ENCODE data around the gene PRRT4. TPM values are rescaled to one million over a fixed set of nuclear protein-coding genes. Genes with fewer than 3 reads are reported as not detected.

PRRT4 gene
- total and polyA plus RNA-seq, 2 experiments from 2014 or later, result 0.55 to 0.56 TPM

DNA sequence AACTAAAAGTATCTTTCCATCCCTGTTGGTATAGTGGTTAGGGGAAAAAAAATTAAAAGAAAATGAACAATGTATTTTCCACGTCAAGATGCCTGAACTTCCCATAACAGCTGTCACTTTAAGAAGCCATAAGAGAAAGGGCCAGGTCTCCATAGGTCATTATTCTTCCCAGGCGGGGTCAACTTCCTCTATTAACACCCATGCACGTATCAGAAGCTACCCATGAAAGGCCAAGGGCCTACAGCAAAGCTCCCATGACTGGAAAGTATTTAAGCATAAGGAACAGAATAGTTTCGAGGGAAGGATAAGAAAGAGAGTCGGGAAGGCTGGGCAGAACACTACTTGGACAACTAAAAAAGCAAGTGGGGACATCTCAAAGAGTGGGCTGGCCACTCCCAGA lies 57.8 kb downstream of the PRRT4 start (continued):
- TF ChIP-seq EZH2 (IDR thresholded peaks at IDR 0.05; ENCODE audit: low read depth, unreplicated experiment), result no peak
- TF ChIP-seq, protein P1, sequence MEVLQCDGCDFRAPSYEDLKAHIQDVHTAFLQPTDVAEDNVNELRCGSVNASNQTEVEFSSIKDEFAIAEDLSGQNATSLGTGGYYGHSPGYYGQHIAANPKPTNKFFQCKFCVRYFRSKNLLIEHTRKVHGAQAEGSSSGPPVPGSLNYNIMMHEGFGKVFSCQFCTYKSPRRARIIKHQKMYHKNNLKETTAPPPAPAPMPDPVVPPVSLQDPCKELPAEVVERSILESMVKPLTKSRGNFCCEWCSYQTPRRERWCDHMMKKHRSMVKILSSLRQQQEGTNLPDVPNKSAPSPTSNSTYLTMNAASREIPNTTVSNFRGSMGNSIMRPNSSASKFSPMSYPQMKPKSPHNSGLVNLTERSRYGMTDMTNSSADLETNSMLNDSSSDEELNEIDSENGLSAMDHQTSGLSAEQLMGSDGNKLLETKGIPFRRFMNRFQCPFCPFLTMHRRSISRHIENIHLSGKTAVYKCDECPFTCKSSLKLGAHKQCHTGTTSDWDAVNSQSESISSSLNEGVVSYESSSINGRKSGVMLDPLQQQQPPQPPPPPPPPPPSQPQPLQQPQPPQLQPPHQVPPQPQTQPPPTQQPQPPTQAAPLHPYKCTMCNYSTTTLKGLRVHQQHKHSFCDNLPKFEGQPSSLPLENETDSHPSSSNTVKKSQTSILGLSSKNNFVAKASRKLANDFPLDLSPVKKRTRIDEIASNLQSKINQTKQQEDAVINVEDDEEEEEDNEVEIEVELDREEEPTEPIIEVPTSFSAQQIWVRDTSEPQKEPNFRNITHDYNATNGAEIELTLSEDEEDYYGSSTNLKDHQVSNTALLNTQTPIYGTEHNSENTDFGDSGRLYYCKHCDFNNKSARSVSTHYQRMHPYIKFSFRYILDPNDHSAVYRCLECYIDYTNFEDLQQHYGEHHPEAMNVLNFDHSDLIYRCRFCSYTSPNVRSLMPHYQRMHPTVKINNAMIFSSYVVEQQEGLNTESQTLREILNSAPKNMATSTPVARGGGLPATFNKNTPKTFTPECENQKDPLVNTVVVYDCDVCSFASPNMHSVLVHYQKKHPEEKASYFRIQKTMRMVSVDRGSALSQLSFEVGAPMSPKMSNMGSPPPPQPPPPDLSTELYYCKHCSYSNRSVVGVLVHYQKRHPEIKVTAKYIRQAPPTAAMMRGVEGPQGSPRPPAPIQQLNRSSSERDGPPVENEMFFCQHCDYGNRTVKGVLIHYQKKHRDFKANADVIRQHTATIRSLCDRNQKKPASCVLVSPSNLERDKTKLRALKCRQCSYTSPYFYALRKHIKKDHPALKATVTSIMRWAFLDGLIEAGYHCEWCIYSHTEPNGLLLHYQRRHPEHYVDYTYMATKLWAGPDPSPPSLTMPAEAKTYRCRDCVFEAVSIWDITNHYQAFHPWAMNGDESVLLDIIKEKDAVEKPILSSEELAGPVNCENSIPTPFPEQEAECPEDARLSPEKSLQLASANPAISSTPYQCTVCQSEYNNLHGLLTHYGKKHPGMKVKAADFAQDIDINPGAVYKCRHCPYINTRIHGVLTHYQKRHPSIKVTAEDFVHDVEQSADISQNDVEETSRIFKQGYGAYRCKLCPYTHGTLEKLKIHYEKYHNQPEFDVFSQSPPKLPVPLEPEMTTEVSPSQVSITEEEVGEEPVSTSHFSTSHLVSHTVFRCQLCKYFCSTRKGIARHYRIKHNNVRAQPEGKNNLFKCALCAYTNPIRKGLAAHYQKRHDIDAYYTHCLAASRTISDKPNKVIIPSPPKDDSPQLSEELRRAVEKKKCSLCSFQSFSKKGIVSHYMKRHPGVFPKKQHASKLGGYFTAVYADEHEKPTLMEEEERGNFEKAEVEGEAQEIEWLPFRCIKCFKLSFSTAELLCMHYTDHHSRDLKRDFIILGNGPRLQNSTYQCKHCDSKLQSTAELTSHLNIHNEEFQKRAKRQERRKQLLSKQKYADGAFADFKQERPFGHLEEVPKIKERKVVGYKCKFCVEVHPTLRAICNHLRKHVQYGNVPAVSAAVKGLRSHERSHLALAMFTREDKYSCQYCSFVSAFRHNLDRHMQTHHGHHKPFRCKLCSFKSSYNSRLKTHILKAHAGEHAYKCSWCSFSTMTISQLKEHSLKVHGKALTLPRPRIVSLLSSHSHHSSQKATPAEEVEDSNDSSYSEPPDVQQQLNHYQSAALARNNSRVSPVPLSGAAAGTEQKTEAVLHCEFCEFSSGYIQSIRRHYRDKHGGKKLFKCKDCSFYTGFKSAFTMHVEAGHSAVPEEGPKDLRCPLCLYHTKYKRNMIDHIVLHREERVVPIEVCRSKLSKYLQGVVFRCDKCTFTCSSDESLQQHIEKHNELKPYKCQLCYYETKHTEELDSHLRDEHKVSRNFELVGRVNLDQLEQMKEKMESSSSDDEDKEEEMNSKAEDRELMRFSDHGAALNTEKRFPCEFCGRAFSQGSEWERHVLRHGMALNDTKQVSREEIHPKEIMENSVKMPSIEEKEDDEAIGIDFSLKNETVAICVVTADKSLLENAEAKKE (CRISPR knock-in tag; IDR thresholded peaks at IDR 0.05), result no peak

DNA sequence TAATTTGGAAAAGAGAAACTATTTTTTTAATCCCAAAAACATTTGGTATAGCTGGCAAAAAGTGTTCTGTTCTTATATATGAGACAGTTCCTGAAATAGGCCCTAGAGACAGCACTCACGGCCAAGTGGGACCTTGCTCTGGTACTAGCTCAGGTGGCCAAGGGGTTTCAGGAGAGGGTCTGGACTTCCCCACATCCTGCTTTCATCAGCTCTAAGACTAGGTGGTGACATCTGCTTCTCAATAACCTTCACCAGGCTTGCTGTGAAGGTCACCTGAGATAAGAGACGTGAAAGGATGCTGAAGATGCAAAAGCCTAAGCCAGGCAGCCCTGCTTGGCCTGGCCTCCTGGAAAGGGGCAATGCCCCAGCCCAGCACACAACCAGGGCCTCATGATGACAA lies 58.4 kb downstream of the PRRT4 start:
- peaks cover 2% of the 10 kb centered on the region; the same call in 1 of the 3 replicates for H3K9me3 Mint-ChIP-seq
- ATAC-seq (no peak), DNase-seq (ENCODE audit: low spot score) (no peak)
- peaks cover 15% of the 10 kb centered on the region for H3K27me3 Mint-ChIP-seq (ENCODE audit: insufficient read depth, low read depth, poor library complexity)
- 0 out of 2 replicates have a peak, but pooled peaks cover 2% of the 10 kb centered on the region for H3K9me2 ChIP-seq (ENCODE audit: insufficient read depth)
- H3K27ac Mint-ChIP-seq, result no peak overlapping the region
- no peak overlapping the region for H2AFZ ChIP-seq
- H3F3A ChIP-seq (replicated peaks; ENCODE audit: low read depth), result 0 out of 2 replicates have a peak, but pooled peaks cover 4% of the 10 kb centered on the region
- peaks cover 34% of the 10 kb centered on the region for H3K4me1 Mint-ChIP-seq
- H3K27ac ChIP-seq (ENCODE audit: low read depth), result no peak overlapping the region
- no peaks in the 10 kb centered on the region for H3K79me2 ChIP-seq (replicated peaks; ENCODE audit: insufficient read depth)
- peaks cover 29% of the 10 kb centered on the region for H3K4me1 ChIP-seq (ENCODE audit: insufficient read depth)
- peaks cover 5% of the 10 kb centered on the region for H4K20me1 ChIP-seq (replicated peaks; ENCODE audit: insufficient read depth)
- H3K4me2 ChIP-seq, result no peak overlapping the region
- H3K4me3 ChIP-seq, result no peak overlapping the region
- no peak overlapping the region for H3K4me3 Mint-ChIP-seq
- H3K27me3 ChIP-seq (ENCODE audit: insufficient read depth), result no peaks in the 10 kb centered on the region
- H3K36me3 Mint-ChIP-seq (ENCODE audit: low read depth), result peaks cover 33% of the 10 kb centered on the region; the same call in 2 of the 3 replicates
- H3K36me3 ChIP-seq (ENCODE audit: insufficient read depth), result peaks cover 4% of the 10 kb centered on the region
- TF ChIP-seq CREB1 (CRISPR knock-in tag; IDR thresholded peaks at IDR 0.05; ENCODE audit: low read depth) (no peak), ZNF114 (CRISPR knock-in tag; IDR thresholded peaks at IDR 0.05) (no peak), EZH2phosphoT487 (IDR thresholded peaks at IDR 0.05; ENCODE audit: unreplicated experiment) (no peak), STAT1 (IDR thresholded peaks at IDR 0.05; ENCODE audit: unreplicated experiment) (no peak)
- TF ChIP-seq, protein P2, sequence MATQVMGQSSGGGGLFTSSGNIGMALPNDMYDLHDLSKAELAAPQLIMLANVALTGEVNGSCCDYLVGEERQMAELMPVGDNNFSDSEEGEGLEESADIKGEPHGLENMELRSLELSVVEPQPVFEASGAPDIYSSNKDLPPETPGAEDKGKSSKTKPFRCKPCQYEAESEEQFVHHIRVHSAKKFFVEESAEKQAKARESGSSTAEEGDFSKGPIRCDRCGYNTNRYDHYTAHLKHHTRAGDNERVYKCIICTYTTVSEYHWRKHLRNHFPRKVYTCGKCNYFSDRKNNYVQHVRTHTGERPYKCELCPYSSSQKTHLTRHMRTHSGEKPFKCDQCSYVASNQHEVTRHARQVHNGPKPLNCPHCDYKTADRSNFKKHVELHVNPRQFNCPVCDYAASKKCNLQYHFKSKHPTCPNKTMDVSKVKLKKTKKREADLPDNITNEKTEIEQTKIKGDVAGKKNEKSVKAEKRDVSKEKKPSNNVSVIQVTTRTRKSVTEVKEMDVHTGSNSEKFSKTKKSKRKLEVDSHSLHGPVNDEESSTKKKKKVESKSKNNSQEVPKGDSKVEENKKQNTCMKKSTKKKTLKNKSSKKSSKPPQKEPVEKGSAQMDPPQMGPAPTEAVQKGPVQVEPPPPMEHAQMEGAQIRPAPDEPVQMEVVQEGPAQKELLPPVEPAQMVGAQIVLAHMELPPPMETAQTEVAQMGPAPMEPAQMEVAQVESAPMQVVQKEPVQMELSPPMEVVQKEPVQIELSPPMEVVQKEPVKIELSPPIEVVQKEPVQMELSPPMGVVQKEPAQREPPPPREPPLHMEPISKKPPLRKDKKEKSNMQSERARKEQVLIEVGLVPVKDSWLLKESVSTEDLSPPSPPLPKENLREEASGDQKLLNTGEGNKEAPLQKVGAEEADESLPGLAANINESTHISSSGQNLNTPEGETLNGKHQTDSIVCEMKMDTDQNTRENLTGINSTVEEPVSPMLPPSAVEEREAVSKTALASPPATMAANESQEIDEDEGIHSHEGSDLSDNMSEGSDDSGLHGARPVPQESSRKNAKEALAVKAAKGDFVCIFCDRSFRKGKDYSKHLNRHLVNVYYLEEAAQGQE (IDR thresholded peaks at IDR 0.05; ENCODE audit: unreplicated experiment), result no peak
